Spleen (tissue), 3 donors: ENCODE results near the gene TMC1.
"Not testable (repeated sequence)": the region's sequence is repeated elsewhere in the genome, so short reads cannot be mapped to it uniquely, and the experiment has no call there.

Source experiments
- POLR2A ChIP-seq, 3 donors: fragments of 450-650 bp; IDR thresholded peaks; one replicate each; pipeline ENCODE4 v1.5.1; 2017; ENCODE audit warnings: antibody characterized with exemption in 3 of 3, mild to moderate bottlenecking in 1 of 3
- POLR2AphosphoS5 ChIP-seq, 3 donors: sonication (generic); formaldehyde crosslinking; IDR thresholded peaks; one replicate each; pipeline ENCODE4 v1.5.1; 2017; ENCODE audit warnings: antibody characterized with exemption in 3 of 3

DNA sequence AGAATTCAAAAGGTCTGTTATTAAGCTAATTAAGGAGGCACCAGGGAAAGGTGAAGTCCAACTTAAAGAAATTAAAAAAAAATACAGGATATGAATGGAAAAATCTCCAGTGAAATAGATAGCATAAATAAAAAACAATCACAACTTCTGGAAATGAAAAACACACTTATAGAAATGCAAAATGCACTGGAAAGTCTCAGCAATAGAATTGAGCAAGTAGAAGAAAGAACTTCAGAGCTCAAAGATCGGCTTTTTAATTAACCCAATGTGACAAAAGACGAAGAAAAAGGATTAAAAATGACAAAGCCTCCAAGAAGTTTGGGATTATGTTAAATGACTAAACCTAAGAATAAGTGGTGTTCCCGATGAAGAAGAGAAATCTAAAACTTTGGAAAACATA, 323.6 kb downstream of the TMC1 start:
- TF ChIP-seq POLR2AphosphoS5, POLR2A (IDR thresholded peaks at IDR 0.05): not testable (repeated sequence)
